PC-3 (cell line): ENCODE data around the gene STPG3.

Experiments
- CTCF ChIP-seq: fragments of 300-600 bp; sonication (generic); conservative IDR thresholded peaks from 2 replicates; pipeline ENCODE4 v1.5.1; 2017; ENCODE audit warnings: antibody characterized with exemption, low read depth, mild to moderate bottlenecking, low read length
- EZH2 ChIP-seq: fragments of 300-600 bp; sonication (generic); IDR thresholded peaks from one replicate; pipeline ENCODE4 v1.6.1; 2017; ENCODE audit warnings: antibody characterized with exemption, mild to moderate bottlenecking, low read length; ENCODE audit not compliant: unreplicated experiment

- no peak for TF ChIP-seq EZH2
- TF ChIP-seq CTCF: no peak
These were observed 15.7 kb downstream of the STPG3 start for GRCh38 chr9:137266585-137267453.
